DOHH2 (cell line): ENCODE results near the gene MTRR.

Experiments used
- H3F3A ChIP-seq: fragments of 200-600 bp; sonication (generic), shearing (Covaris generic); 2 replicates; pipeline ENCODE4 v1.6.0; 2016; ENCODE audit warnings: antibody characterized with exemption, mild to moderate bottlenecking; ENCODE audit not compliant: control insufficient read depth, insufficient read depth
- H3K27ac ChIP-seq: fragments of 200-600 bp; sonication (generic); 2 replicates; pipeline ENCODE4 v1.5.1; 2014; ENCODE audit warnings: low read depth, mild to moderate bottlenecking, low read length, moderate library complexity
- H3K27me3 ChIP-seq: fragments of 200-600 bp; sonication (generic); 2 replicates; pipeline ENCODE4 v1.6.1; 2014; ENCODE audit warnings: mild to moderate bottlenecking, low read length, mixed read lengths; ENCODE audit not compliant: control insufficient read depth
- H3K36me3 ChIP-seq: fragments of 200-600 bp; sonication (generic); 2 replicates; pipeline ENCODE4 v1.6.1; 2014; ENCODE audit warnings: mild to moderate bottlenecking, low read length, moderate library complexity, mixed read lengths; ENCODE audit not compliant: control insufficient read depth
- H3K4me1 ChIP-seq: fragments of 200-600 bp; sonication (generic); 2 replicates; pipeline ENCODE4 v1.6.1; 2014; ENCODE audit warnings: mild to moderate bottlenecking, low read length, mixed read lengths; ENCODE audit not compliant: control insufficient read depth
- H3K4me2 ChIP-seq: fragments of 200-600 bp; sonication (generic); 2 replicates; pipeline ENCODE4 v1.6.0; 2014; ENCODE audit warnings: mild to moderate bottlenecking, low read length, moderate library complexity
- H3K4me3 ChIP-seq: fragments of 200-600 bp; sonication (generic); 2 replicates; pipeline ENCODE4 v1.5.1; 2014; ENCODE audit warnings: mild to moderate bottlenecking, low read length, mixed read lengths
- H3K79me2 ChIP-seq: fragments of 200-600 bp; sonication (generic); 2 replicates; pipeline ENCODE4 v1.6.1; 2014; ENCODE audit warnings: mild to moderate bottlenecking, low read length, mixed read lengths; ENCODE audit not compliant: control insufficient read depth
- H3K9me2 ChIP-seq: fragments of 200-600 bp; sonication (generic); replicated peaks from 2 replicates; pipeline ENCODE4 v1.6.1; 2014; ENCODE audit warnings: mild to moderate bottlenecking, low read length, mixed read lengths; ENCODE audit not compliant: control insufficient read depth
- H3K9me3 ChIP-seq: fragments of 200-600 bp; sonication (generic); 2 replicates; pipeline ENCODE4 v1.6.1; 2014; ENCODE audit warnings: antibody characterized with exemption, low read length, mixed read lengths; ENCODE audit not compliant: control insufficient read depth, insufficient read depth
- H4K20me1 ChIP-seq: fragments of 200-600 bp; sonication (generic); 2 replicates; pipeline ENCODE4 v1.6.0; 2014; ENCODE audit warnings: low read depth, mild to moderate bottlenecking, antibody characterized with exemption, low read length, moderate library complexity; ENCODE audit not compliant: control insufficient read depth, insufficient read depth
- CTCF ChIP-seq: fragments of 200-600 bp; sonication (generic); IDR thresholded peaks from one replicate; pipeline ENCODE4 v1.5.1; 2014; ENCODE audit warnings: antibody characterized with exemption, mild to moderate bottlenecking, low read depth, low read length; ENCODE audit not compliant: poor library complexity, severe bottlenecking
- EZH2phosphoT487 ChIP-seq: fragments of 200-600 bp; sonication (generic); IDR thresholded peaks from 2 replicates; pipeline ENCODE4 v1.6.1; 2017; ENCODE audit warnings: borderline replicate concordance, mild to moderate bottlenecking, antibody characterized with exemption, low read length, moderate library complexity, mixed read lengths

The MTRR gene

GRCh38 chr5:7868773-7869473, at the start of gene MTRR, which contains the start of gene FASTKD3:
MTRR (plus strand) TSS chr5:7869148; CDS start chr5:7870795, 1,647 bp downstream.
FASTKD3 (minus strand) TSS chr5:7869031; CDS start chr5:7868083, 948 bp downstream.
- no peaks in the 10 kb centered on the region for H3K27me3 ChIP-seq
- peaks cover 96% of the 10 kb centered on the region for H3K79me2 ChIP-seq
- peak within 1 kb of the TSS; percentile 28; the same call in 1 of the 2 replicates for H3K27ac ChIP-seq
- H3K9me3 ChIP-seq: no peaks in the 10 kb centered on the region
- peaks cover 54% of the 10 kb centered on the region for H3K4me1 ChIP-seq
- no peaks in the 10 kb centered on the region for H3K9me2 ChIP-seq
- no peak for TF ChIP-seq EZH2phosphoT487
- no peak for TF ChIP-seq CTCF
- H4K20me1 ChIP-seq: peaks cover 26% of the 10 kb centered on the region
- H3K4me3 ChIP-seq: peak within 1 kb of the TSS; percentile 81
- H3K4me2 ChIP-seq: peak within 1 kb of the TSS; percentile 72
- H3K36me3 ChIP-seq: peaks cover 78% of the 10 kb centered on the region
- H3F3A ChIP-seq: no peaks in the 10 kb centered on the region

GRCh38 chr5:7822449-7822848, 46.5 kb upstream of the MTRR start:
- Histone ChIP-seq H3K27ac (no peak overlapping the region), H3K4me3 (no peak overlapping the region), H3F3A (no peaks in the 10 kb centered on the region), H3K4me1 (no peaks in the 10 kb centered on the region), H4K20me1 (no peaks in the 10 kb centered on the region), H3K4me2 (no peak overlapping the region), H3K9me3 (no peaks in the 10 kb centered on the region), H3K79me2 (no peaks in the 10 kb centered on the region), H3K27me3 (no peaks in the 10 kb centered on the region), H3K36me3 (no peaks in the 10 kb centered on the region), H3K9me2 (no peaks in the 10 kb centered on the region)
- TF ChIP-seq EZH2phosphoT487: no peak

- no peaks in the 10 kb centered on the region for H4K20me1 ChIP-seq
- H3K36me3 ChIP-seq: no peaks in the 10 kb centered on the region
- no peak overlapping the region for H3K4me2 ChIP-seq
- H3K4me1 ChIP-seq: no peaks in the 10 kb centered on the region
- no peaks in the 10 kb centered on the region for H3F3A ChIP-seq
- TF ChIP-seq EZH2phosphoT487 (no peak), CTCF (no peak)
- H3K4me3 ChIP-seq: no peak overlapping the region
- H3K9me2 ChIP-seq: no peaks in the 10 kb centered on the region
- no peaks in the 10 kb centered on the region for H3K79me2 ChIP-seq
- H3K9me3 ChIP-seq: no peaks in the 10 kb centered on the region
- no peak overlapping the region for H3K27ac ChIP-seq
- H3K27me3 ChIP-seq: no peaks in the 10 kb centered on the region
Observed at GRCh38 chr5:7823594-7823993, 45.4 kb upstream of the MTRR start.

GRCh38 chr5:7824995-7825394, 44.0 kb upstream of the MTRR start:
- Histone ChIP-seq H3K4me2 (no peak overlapping the region), H4K20me1 (no peaks in the 10 kb centered on the region), H3F3A (no peaks in the 10 kb centered on the region), H3K9me2 (no peaks in the 10 kb centered on the region), H3K4me3 (no peak overlapping the region), H3K27ac (no peak overlapping the region), H3K4me1 (no peaks in the 10 kb centered on the region), H3K79me2 (no peaks in the 10 kb centered on the region), H3K36me3 (no peaks in the 10 kb centered on the region), H3K27me3 (no peaks in the 10 kb centered on the region), H3K9me3 (no peaks in the 10 kb centered on the region)
- TF ChIP-seq EZH2phosphoT487: no peak
- TF ChIP-seq CTCF: no peak
